ENCODE results near the gene SULT1A1.

DNA sequence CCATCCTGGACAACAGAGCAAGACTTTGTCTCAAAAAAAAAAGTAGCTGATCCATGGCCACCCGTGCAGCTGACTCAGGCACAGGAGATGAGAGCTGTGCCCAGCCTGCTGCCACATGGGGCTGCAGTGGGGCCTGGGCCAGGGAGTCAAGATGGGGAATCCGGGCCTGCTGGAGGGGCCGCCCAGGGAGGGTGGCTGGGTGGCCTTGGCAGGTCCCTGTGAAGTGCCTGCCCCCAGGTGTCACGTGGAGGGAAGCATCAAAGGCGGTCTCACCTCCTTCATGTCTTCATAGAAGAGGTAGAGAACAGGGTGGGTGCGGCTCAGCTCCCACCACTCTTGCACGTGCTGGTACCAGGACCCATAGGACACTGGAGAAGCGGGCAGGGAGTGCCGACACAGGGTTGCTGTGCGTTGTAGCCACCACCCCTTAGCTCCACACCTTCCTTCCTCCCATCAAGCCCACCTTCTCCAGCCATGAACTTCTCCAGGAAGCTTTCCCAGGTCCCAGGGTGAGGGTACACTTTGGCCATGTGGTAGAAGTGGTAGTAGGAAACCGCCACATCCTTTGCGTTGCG is 16.8 kb downstream of the SULT1A1 start:
- TF ChIP-seq, protein P1, sequence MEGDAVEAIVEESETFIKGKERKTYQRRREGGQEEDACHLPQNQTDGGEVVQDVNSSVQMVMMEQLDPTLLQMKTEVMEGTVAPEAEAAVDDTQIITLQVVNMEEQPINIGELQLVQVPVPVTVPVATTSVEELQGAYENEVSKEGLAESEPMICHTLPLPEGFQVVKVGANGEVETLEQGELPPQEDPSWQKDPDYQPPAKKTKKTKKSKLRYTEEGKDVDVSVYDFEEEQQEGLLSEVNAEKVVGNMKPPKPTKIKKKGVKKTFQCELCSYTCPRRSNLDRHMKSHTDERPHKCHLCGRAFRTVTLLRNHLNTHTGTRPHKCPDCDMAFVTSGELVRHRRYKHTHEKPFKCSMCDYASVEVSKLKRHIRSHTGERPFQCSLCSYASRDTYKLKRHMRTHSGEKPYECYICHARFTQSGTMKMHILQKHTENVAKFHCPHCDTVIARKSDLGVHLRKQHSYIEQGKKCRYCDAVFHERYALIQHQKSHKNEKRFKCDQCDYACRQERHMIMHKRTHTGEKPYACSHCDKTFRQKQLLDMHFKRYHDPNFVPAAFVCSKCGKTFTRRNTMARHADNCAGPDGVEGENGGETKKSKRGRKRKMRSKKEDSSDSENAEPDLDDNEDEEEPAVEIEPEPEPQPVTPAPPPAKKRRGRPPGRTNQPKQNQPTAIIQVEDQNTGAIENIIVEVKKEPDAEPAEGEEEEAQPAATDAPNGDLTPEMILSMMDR (IDR thresholded peaks at IDR 0.05; ENCODE audit: low read depth, low read length, poor library complexity, severe bottlenecking): no peak
- no peak for TF ChIP-seq EZH2phosphoT487 (IDR thresholded peaks at IDR 0.05; ENCODE audit: borderline replicate concordance, low read length)
